Measurements from ENCODE around the gene PPARGC1A.

- TF ChIP-seq POLR2A (IDR thresholded peaks at IDR 0.05) (no peak), CTCF (IDR thresholded peaks at IDR 0.05) (no peak), POLR2AphosphoS5 (IDR thresholded peaks at IDR 0.05) (no peak)
These were observed 101.8 kb downstream of the PPARGC1A start for GRCh38 chr4:23788027-23788426.
